ENCODE measurements around the gene GPATCH1.

Gene GPATCH1

DNA sequence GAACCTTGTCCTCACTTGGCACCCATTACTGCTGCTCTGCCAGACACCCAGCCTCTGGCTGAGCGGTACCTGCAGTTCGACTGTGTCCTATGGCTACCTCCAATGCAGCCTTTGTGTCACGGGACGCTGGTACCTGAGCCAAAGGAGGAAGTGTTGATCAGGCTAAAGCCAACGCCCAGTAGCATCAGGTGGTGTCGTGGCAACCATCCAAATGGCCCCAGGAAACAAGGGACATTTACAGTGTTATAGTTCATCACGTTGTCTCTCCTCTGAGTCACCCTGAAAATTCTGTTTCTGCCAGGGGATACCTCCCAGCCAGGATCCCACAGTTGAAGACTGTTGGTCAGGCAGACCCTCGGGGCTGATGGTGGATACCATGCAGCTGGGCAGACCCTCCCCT is 26.4 kb upstream of the GPATCH1 start:
- no peak for DNase-seq (ENCODE audit: low read depth, low spot score)
- no peak overlapping the region for H3K4me3 ChIP-seq (ENCODE audit: low read depth, low read length)
- in situ Hi-C loops (cut with HindIII; ENCODE audit: low sequenced_read_pairs), result no loop called here
- TF ChIP-seq, protein P1, sequence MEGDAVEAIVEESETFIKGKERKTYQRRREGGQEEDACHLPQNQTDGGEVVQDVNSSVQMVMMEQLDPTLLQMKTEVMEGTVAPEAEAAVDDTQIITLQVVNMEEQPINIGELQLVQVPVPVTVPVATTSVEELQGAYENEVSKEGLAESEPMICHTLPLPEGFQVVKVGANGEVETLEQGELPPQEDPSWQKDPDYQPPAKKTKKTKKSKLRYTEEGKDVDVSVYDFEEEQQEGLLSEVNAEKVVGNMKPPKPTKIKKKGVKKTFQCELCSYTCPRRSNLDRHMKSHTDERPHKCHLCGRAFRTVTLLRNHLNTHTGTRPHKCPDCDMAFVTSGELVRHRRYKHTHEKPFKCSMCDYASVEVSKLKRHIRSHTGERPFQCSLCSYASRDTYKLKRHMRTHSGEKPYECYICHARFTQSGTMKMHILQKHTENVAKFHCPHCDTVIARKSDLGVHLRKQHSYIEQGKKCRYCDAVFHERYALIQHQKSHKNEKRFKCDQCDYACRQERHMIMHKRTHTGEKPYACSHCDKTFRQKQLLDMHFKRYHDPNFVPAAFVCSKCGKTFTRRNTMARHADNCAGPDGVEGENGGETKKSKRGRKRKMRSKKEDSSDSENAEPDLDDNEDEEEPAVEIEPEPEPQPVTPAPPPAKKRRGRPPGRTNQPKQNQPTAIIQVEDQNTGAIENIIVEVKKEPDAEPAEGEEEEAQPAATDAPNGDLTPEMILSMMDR (IDR thresholded peaks at IDR 0.05; ENCODE audit: low read depth, low read length), result no peak

DNA sequence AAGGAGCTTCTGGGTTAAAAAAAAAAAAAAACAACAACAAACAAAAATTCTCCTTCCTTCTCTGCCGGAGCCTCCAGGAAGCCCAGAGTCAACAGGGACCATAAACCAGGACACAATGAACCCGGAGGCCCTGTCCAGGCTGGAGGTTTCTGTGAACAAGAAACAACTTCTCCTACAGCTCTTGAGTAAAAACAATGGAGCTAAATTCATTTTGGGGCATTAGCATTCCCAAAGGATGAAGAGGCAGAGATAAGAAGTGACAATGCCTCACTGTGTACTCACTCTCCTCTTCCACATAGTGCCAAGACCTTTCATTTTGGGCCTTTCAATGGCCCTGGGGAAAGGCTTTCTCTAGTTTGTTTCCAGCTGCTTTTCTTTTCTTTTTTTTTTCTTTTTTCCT is 25.3 kb upstream of the GPATCH1 start:
- H3K4me3 ChIP-seq (ENCODE audit: low read depth, low read length), result no peak overlapping the region
- DNase-seq (ENCODE audit: low read depth, low spot score), result no peak
- in situ Hi-C loops (cut with HindIII; ENCODE audit: low sequenced_read_pairs), result no loop called here
- TF ChIP-seq, protein P1 (IDR thresholded peaks at IDR 0.05; ENCODE audit: low read depth, low read length), result no peak

DNA sequence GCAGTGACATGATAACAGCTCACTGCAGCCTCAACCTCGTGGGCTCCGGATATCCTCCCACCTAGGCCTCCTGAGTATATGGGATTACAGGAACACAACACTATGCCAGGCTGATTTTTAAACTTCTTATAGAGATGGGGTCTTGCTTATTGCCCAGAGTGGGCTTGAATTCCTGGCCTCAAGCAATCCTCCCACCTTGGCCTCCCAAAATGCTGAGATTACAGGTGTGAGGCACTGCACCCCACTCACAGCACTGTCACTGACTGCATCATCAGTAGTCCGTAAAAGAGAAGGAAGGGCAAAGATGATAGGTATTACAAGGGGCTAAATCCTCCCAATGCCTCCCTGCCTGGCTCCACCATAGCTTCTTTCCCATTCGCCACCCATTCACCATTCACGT is 20.4 kb upstream of the GPATCH1 start:
- in situ Hi-C loops (cut with HindIII; ENCODE audit: low sequenced_read_pairs), result no loop called here
- TF ChIP-seq, protein P1 (IDR thresholded peaks at IDR 0.05; ENCODE audit: low read depth, low read length), result no peak
- H3K4me3 ChIP-seq (ENCODE audit: low read depth, low read length), result no peak overlapping the region
- DNase-seq (ENCODE audit: low read depth, low spot score), result no peak

DNA sequence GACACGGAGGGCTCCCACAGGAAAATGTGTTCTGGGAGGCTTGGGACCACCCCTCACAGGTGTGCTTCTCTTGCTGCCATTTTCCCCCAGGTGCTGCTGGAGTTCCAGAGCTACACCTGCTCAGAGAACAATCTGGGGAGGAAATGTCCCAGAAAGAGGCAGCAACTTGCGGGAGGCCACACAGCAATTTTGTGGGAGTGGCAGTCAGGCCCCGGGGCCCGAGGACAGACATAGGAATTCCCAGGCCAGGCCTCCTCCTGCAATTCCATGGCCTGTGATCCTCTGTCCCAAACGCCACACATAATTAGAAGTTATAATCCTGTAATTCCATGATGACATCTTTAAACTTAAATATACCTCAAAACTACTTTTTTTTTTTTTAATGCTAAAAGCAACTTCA is 18.1 kb upstream of the GPATCH1 start:
- no peak overlapping the region for H3K4me3 ChIP-seq (ENCODE audit: low read depth, low read length)
- DNase-seq (ENCODE audit: low read depth, low spot score), result no peak
- in situ Hi-C loops (cut with HindIII; ENCODE audit: low sequenced_read_pairs), result no loop called here

DNA sequence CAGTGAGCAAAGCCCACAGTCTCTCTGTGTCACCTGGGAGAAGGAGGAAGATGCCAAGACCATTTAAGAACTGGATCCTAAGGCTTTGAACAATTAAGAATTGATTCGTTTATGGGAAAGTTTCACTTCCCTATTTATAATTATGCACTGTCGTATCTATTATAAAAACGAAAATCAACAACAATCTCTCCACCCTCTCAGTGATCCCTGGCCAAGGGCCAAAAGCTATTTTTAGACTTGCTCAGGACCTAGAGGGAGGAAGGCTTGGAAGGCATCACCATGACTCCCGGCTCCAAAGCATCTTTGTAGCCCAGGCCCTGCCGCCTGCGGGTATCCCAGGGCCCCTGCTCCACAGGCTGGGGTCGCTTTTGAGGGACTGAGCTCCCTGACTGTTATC is 17.6 kb upstream of the GPATCH1 start:
- TF ChIP-seq, protein P1 (IDR thresholded peaks at IDR 0.05; ENCODE audit: low read depth, low read length), result no peak
- in situ Hi-C loops (cut with HindIII; ENCODE audit: low sequenced_read_pairs), result no loop called here
- peak overlapping the region; percentile 49 for H3K4me3 ChIP-seq (ENCODE audit: low read depth, low read length)
- DNase-seq (ENCODE audit: low read depth, low spot score), result peak; percentile 23

More for the DNA sequence above, 18.1 kb upstream of the GPATCH1 start:
- TF ChIP-seq, protein P1 (IDR thresholded peaks at IDR 0.05; ENCODE audit: low read depth, low read length), result no peak

DNA sequence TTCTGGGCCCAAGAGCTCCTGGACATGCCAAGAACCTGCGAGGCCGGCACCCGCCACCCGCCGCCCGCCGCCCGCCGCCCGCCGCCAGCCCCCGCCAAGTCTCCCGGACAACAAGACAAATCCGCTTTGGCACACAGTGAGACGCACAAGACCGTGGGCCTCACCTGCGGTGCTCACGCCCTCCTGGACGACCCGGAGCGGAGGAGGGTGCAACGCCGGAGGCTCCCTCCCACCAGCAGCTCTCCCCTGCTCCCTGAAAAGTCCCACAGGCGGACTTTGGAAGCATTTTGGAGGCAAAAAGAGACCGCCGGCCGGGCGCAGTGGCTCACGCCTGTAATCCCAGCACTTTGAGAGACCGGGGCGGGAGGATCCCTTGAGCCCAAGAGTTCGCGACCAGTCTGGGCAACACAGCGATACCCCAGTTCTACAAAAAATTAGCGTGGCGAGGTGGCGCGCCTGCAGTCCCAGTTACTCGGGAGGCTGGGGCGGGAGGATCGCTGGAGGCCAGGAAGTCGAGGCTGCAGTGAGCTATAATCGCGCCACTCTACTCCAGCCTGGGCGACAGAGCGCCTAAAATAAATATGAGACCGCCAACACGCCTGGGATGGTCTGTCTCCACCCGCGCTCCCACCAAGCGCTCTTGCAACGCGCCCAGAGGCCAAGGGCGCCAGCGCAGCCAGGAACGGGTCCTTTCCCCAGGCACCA is 17.1 kb upstream of the GPATCH1 start:
- H3K4me3 ChIP-seq (ENCODE audit: low read depth, low read length), result peak overlapping the region; percentile 49
- in situ Hi-C loops (cut with HindIII; ENCODE audit: low sequenced_read_pairs), result no loop called here
- TF ChIP-seq, protein P1 (IDR thresholded peaks at IDR 0.05; ENCODE audit: low read depth, low read length), result no peak
- no peak for DNase-seq (ENCODE audit: low read depth, low spot score)

Data from astrocyte of the spinal cord (primary cell).